GM18502 (cell line): ENCODE data around the gene AKAP17A.
"Not testable (repeated sequence)": the region's sequence is repeated elsewhere in the genome, so short reads cannot be mapped to it uniquely, and the experiment has no call there.

Source experiments
- ATAC-seq: cut with Tn5 transposase; IDR thresholded peaks from one replicate; pipeline ENCODE4 v1.9.1; 2021; ENCODE audit warnings: mild to moderate bottlenecking; ENCODE audit not compliant: unreplicated experiment, poor library complexity

Gene AKAP17A

DNA sequence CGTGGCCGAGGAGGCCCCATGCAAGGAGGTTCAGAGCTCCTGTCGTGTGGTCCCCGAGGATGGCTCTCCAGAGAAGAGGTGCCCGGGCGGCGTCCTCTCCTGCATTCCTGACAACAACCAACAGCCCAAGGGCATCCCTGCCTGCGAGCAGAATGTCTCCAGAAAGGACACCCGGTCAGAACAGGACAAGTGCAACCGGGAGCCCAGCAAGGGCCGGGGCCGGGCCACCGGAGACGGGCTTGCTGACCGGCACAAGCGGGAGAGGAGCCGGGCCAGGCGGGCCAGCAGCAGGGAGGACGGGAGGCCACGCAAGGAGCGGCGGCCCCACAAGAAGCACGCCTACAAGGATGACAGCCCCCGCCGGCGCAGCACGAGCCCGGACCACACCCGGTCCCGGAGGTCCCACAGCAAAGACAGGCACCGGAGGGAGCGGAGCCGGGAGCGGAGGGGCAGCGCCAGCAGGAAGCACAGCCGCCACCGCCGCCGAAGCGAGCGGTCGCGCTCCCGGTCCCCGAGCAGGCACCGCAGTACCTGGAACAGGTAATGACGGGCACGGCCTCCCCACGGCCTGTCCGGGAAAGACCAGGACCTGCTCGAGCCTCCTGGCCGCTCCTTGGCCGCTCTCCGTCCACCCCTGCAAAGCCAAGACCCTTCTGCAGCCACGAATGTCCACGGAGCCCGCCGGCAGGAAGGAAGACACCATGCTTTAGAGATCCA is 9.8 kb downstream of the AKAP17A start:
- no peak for ATAC-seq

DNA sequence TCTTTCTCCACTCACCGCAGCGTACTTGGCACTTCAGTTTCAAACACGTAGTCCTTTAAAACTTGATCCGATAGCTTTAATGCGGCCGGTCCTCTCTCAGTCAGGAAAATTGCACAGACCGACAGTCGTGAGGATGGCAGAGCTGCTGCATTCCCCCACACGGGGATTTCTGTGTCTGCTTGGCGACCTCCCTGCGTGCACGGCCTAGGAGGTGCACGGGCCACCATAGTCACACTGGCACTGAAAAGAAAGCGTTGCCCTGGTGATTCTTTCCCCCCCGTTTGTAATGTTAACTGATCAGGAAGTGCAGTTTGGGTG is 10.3 kb downstream of the AKAP17A start:
- no peak for ATAC-seq

DNA sequence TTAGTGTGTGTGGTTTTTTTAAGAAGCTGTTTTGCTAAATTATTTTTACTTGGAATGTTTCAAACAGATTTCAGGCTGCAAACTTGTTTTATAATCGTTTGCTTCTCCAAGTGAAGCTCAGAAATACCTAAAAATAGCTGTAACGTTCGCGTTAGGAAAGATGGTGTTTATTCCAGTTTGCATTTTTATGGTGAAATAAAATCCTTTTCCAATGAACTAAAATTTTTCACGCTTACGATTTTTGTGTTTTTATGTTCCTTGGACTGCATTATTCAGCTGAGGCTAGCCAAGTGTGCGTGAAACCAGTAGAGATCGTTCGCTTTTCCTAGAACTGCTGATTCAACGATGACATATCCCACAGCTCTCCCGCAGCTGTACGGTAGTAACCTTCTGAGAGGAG is 10.9 kb downstream of the AKAP17A start:
- no peak for ATAC-seq

DNA sequence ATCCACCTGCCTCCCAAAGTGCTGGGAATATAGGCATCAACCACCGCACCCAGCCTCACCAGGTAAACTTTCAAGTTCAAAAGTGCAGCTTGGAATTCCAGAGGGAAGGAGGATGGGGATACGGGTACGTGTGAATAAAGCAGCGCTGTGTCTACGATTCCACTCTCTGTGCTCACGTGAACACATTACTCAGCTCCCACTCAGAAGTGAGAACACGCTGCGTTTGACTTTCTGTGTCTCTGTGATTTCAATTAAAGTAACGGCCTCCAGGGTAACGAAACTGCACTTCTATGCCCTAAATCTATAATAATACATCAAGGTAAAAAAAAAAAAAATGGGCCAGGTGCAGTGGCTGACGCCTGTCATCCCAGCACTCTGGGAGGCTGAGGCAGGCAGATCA is 15.1 kb downstream of the AKAP17A start:
- ATAC-seq: no peak

DNA sequence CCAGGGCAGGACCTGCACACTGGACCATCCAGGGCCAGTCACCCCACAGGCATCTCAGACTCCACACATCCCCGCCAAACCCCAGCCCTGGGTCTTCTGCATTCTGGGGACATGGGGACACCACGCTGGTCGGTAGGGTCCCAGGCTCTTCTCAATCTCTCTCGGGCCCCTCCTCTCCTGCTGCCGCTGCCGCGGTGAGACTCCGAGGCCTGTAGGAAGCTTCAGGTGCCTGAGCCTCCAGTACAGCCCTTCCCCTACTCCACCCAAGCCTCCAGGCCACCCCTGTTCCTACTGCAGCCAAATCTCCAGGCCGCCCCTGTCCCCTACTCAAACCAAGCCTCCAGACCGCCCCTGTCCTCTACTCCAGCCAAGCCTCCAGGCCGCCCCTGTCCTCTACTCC is 17.9 kb downstream of the AKAP17A start:
- ATAC-seq: no peak

DNA sequence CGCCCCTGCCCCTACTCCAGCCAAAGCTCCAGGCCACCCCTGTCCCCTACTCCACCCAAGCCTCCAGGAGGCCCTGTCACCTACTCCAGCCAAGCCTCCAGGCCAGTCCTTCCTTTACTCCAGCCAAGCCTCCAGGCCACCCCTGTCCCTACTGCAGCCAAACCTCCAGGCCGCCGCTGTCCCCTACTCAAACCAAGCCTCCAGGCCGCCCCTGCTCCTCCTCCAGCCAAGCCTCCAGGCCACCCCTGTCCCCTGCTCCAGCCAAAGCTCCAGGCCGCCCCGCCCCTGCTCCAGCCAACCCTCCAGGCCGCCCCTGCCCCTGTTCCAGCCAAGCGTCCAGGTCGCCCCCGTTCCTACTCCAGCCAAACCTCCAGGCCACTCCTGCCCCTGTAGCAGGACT is 18.4 kb downstream of the AKAP17A start:
- ATAC-seq: no peak

GRCh38 chrX:1610166-1610565 is 18.8 kb downstream of the AKAP17A start:
- no peak for ATAC-seq

GRCh38 chrX:1610736-1611135 is 19.3 kb downstream of the AKAP17A start:
- no peak for ATAC-seq

DNA sequence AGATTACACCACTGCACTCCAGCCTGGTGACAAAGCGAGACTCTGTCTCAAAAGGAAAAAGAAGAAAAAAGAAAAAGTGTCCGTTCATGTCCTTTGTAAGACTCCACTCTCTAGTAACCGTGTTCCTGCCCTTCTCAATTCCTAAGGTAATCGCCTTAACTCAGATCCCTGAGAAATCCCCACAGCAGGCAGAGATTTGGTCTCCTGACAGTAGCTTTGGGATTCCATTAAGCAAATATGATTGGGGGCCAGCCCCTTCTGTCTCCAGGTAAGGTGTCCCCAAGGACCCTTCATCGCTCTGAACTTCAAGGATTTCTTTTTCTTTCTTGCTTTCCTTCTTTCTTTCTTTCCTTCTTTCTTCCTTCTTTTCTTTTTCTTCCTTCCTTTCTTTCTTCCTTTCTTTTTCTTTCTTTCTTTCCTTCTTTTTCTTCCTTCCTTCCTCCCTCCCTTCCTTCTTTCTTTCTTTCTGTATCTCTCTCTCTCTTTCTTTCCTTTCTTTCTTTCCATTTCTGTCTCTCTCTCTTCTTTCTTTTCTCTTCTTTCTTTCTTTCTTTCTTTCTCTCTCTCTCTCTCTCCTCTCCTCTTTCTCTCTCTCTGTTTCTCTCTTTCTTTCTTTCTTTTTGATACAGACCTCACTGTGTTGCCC is 21.4 kb downstream of the AKAP17A start:
- no peak for ATAC-seq

DNA sequence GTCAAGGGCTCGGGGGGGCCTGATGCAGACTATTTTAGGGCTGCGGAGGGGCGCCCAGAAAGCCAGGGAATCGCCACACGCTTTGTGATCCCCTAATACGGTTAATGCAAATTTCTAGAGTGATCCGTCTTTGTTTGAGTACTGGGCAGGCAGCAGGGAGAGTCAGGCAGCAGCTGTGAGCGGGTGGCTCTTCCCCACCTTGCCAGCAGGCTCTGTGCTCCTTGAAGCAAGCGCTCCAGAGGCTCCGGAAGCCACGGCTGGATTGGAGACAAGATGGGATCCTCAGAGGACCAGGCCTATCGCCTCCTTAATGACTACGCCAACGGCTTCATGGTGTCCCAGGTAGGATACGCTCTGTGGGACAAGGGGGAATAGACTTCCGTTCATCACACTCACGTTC is 23.5 kb downstream of the AKAP17A start, which contains the start of gene ASMT:
ASMT (plus strand) TSS at position 133 of the 400 bp plus-strand sequence; CDS start at position 274, 141 bp downstream.
- ATAC-seq: no peak

DNA sequence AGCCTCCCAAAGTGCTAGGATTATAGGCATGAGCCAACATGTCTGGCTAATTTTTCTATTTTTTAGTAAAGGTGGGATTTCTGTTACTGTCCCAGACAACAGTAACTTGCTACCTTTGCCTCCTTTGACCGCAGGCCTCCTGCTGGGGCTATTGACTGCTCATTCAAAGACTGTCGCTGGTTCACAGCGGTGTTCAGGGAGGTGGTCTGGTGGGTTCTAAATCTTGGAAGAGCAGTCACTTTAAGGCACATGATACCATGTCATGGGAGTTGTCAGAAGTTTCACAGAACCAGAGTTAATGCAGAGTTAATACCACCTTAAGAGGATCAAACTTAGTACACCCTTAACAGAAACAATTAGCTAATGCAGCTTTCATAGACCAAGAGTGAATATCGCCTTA is 27.3 kb downstream of the AKAP17A start:
- no peak for ATAC-seq

GRCh38 chrX:1623691-1624090 is 32.3 kb downstream of the AKAP17A start:
- no peak for ATAC-seq

GRCh38 chrX:1624158-1624860 is 32.9 kb downstream of the AKAP17A start:
- ATAC-seq: not testable (repeated sequence)

DNA sequence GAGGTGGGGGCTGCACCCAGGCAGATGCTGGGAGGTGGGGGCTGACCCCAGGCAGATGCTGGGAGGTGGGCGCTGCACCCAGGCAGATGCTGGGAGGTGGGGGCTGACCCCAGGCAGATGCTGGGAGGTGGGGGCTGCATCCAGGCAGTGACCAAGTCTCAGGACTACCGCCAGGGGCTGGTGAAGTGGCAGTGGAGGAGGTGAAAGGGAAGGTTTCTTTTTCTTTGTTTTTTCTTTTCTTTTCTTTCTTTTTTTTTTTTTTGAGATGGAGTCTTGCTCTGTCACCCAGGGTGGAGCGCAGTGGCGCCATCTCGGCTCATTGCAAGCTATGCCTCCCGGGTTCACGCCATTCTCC is 33.4 kb downstream of the AKAP17A start:
- not testable (repeated sequence) for ATAC-seq

DNA sequence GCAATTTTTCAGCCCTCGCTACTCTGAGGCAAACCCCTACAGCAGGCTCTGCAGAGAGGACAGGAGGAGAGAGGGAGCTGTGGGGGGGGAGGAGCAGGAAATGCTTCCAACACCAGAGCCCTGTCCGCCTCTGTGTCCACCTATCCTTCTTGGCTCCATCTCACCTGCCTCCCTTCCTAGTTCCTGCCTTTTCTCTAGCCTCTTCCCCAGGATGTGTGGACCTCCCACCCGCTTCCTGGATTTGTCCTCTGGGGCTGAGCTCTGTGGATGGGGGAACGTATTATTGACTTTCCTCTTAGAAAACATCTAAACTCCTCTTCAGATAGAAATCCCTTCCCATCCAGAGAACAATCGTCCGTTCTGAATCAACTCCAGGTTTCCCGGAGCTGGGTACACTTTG is 37.8 kb downstream of the AKAP17A start:
- ATAC-seq: no peak

DNA sequence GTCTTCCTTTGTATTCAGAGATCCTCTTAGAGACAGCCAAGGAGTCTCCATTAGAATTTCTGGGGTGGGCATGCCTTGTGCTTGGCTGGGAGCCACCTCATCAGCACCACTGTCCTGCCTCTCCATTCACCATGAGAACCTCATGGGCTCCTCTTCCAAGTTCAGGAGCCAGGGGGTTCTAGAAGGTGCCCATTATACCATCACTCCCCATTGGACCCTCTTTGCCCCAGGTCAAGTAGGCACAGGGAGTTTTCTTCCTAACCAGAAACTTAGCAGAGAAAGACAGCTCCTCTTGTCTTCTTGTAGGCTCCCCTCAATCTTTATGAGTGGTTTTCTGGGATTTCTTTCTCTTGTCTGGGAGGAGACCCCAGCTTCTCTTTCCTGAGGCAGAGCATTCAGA is 54.6 kb downstream of the AKAP17A start:
- ATAC-seq: no peak

- no peak for ATAC-seq
These were observed 58.2 kb downstream of the AKAP17A start for GRCh38 chrX:1649621-1650020.
